Activated CD8-positive, alpha-beta T cell treated with anti-CD3 and anti-CD28 coated beads for 36 hours (primary cell): Measurements from ENCODE around the gene RSBN1L. TPM values are rescaled to one million over a fixed set of nuclear protein-coding genes. Genes with fewer than 3 reads are reported as not detected.

Experiments used
- ATAC-seq: fragments of 200-7000 bp; cut with Tn5 transposase; one replicate; pipeline ENCODE4 v1.10.0; 2021; ENCODE audit warnings: mild to moderate bottlenecking, moderate library complexity
- CTCF ChIA-PET: fragments of 350-600 bp; sonication (Branson Sonifier 250); formaldehyde crosslinking; loops from one replicate; lab custom pipeline; 2021; ENCODE audit warnings: antibody characterized with exemption; lab: Charles Lee
- POLR2A ChIA-PET: fragments of 350-600 bp; sonication (Branson Sonifier 250); formaldehyde crosslinking; loops from one replicate; lab custom pipeline; 2021; ENCODE audit warnings: antibody characterized with exemption; lab: Charles Lee
- DNase-seq: peaks from one replicate; pipeline ENCODE4 v3.0.0-alpha.2; 2020
- H3K27ac Mint-ChIP-seq: one replicate; pipeline ENCODE4 v1.8.0; 2021; ENCODE audit warnings: mild to moderate bottlenecking, mixed read lengths
- H3K27me3 Mint-ChIP-seq: one replicate; pipeline ENCODE4 v1.8.0; 2021; ENCODE audit warnings: mixed read lengths
- H3K36me3 Mint-ChIP-seq: one replicate; pipeline ENCODE4 v1.8.0; 2021; ENCODE audit warnings: low read depth, mixed read lengths
- H3K4me1 Mint-ChIP-seq: one replicate; pipeline ENCODE4 v1.8.0; 2021; ENCODE audit warnings: low read depth, mixed read lengths
- H3K4me3 Mint-ChIP-seq: one replicate; pipeline ENCODE4 v1.8.0; 2021; ENCODE audit warnings: mild to moderate bottlenecking, moderate library complexity, mixed read lengths
- H3K9me3 Mint-ChIP-seq: one replicate; pipeline ENCODE4 v1.8.0; 2021; ENCODE audit warnings: mixed read lengths
- CTCF ChIP-seq: fragments of 200-600 bp; IDR thresholded peaks from one replicate; pipeline ENCODE4 v1.8.0; 2022; ENCODE audit warnings: antibody characterized with exemption, mild to moderate bottlenecking
- intact Hi-C: fragments of 100-400 bp; cut with micrococcal nuclease; formaldehyde crosslinking; loops from one replicate; pipeline ENCODE4 v1.10.0; 2022
- total RNA-seq, 2 experiments: library from RNA; stranded (reverse); gene quantifications; one replicate each; pipeline ENCODE4 v1.2.3, GENCODE V29; 2021

Gene RSBN1L
- total RNA-seq, 2 experiments from 2014 or later: 16.5 to 21.9 TPM

GRCh38 chr7:77658928-77659327 is 37.3 kb upstream of the RSBN1L start:
- no peak for ATAC-seq
- CTCF ChIA-PET: interaction anchor here (0.8 to 14.1 kb wide), 24 partner anchors 8 to 382 kb away, joined by 3 to 176 read pairs (median 5); partner anchors contain the start of gene RSBN1L
- no peaks in the 10 kb centered on the region for H3K4me1 Mint-ChIP-seq
- H3K27me3 Mint-ChIP-seq: no peaks in the 10 kb centered on the region
- POLR2A ChIA-PET: no interaction called here
- no peak overlapping the region for H3K27ac Mint-ChIP-seq
- TF ChIP-seq CTCF: no peak
- no peaks in the 10 kb centered on the region for H3K9me3 Mint-ChIP-seq
- intact Hi-C loops: loop anchor here (10.0 kb wide), 1 partner anchor 376 kb away; no protein-coding TSS in a partner anchor
- no peaks in the 10 kb centered on the region for H3K36me3 Mint-ChIP-seq
- no peak overlapping the region for H3K4me3 Mint-ChIP-seq
- no peak for DNase-seq

GRCh38 chr7:77661816-77662215 is 34.4 kb upstream of the RSBN1L start:
- Mint-ChIP-seq H3K27me3 (no peaks in the 10 kb centered on the region), H3K27ac (no peak overlapping the region), H3K4me1 (no peaks in the 10 kb centered on the region), H3K9me3 (no peaks in the 10 kb centered on the region), H3K4me3 (no peak overlapping the region), H3K36me3 (no peaks in the 10 kb centered on the region)
- intact Hi-C loops: no loop called here
- TF ChIP-seq CTCF: no peak
- CTCF ChIA-PET: interaction anchor here (0.9 to 14.1 kb wide), 4 partner anchors 41 to 379 kb away, joined by 3 to 176 read pairs (median 3); no protein-coding TSS in a partner anchor
- DNase-seq (no peak), ATAC-seq (no peak)
- POLR2A ChIA-PET: no interaction called here

GRCh38 chr7:77662869-77663268 is 33.4 kb upstream of the RSBN1L start:
- ATAC-seq (no peak), DNase-seq (no peak)
- Mint-ChIP-seq H3K27ac (no peak overlapping the region), H3K4me3 (no peak overlapping the region), H3K27me3 (no peaks in the 10 kb centered on the region), H3K4me1 (no peaks in the 10 kb centered on the region), H3K36me3 (no peaks in the 10 kb centered on the region), H3K9me3 (no peaks in the 10 kb centered on the region)
- ChIA-PET CTCF (interaction anchor here (1.1 to 1.2 kb wide), 2 partner anchors 93 to 96 kb away, joined by 4 read pairs; no protein-coding TSS in a partner anchor), POLR2A (no interaction called here)
- TF ChIP-seq CTCF: no peak
- intact Hi-C loops: no loop called here

GRCh38 chr7:77664715-77665114 is 31.5 kb upstream of the RSBN1L start:
- H3K4me1 Mint-ChIP-seq: no peaks in the 10 kb centered on the region
- no peak for DNase-seq
- H3K27ac Mint-ChIP-seq: no peak overlapping the region
- H3K4me3 Mint-ChIP-seq: no peak overlapping the region
- H3K27me3 Mint-ChIP-seq: no peaks in the 10 kb centered on the region
- no peak for TF ChIP-seq CTCF
- CTCF ChIA-PET: interaction anchor here (1.4 to 1.8 kb wide), 3 partner anchors 13 to 95 kb away, joined by 6 to 9 read pairs (median 7); no protein-coding TSS in a partner anchor
- POLR2A ChIA-PET: no interaction called here
- ATAC-seq: no peak
- intact Hi-C loops: no loop called here
- H3K36me3 Mint-ChIP-seq: no peaks in the 10 kb centered on the region
- no peaks in the 10 kb centered on the region for H3K9me3 Mint-ChIP-seq

- CTCF ChIA-PET: interaction anchor here (1.7 to 1.8 kb wide), 2 partner anchors 13 to 94 kb away, joined by 7 to 9 read pairs; no protein-coding TSS in a partner anchor
- no peak overlapping the region for H3K4me3 Mint-ChIP-seq
- H3K9me3 Mint-ChIP-seq: no peaks in the 10 kb centered on the region
- DNase-seq (no peak), ATAC-seq (no peak)
- no peaks in the 10 kb centered on the region for H3K36me3 Mint-ChIP-seq
- no peak for TF ChIP-seq CTCF
- H3K27ac Mint-ChIP-seq: no peak overlapping the region
- no peaks in the 10 kb centered on the region for H3K27me3 Mint-ChIP-seq
- no peaks in the 10 kb centered on the region for H3K4me1 Mint-ChIP-seq
- POLR2A ChIA-PET: no interaction called here
- intact Hi-C loops: no loop called here
Measured at GRCh38 chr7:77665161-77665560, 31.1 kb upstream of the RSBN1L start.
